Activated gamma-delta T cell (primary cell): Measurements from ENCODE around the gene CHST1.

Experiments used
- DNase-seq: peaks from one replicate; lab custom pipeline; 2025; lab: John Stamatoyannopoulos, UW

The CHST1 gene

GRCh38 chr11:45644981-45645889 is 20.2 kb downstream of the CHST1 start:
- no peak for DNase-seq

- no peak for DNase-seq
Observed at GRCh38 chr11:45643598-45644260, 21.7 kb downstream of the CHST1 start.

GRCh38 chr11:45641961-45642360 is 23.5 kb downstream of the CHST1 start:
- DNase-seq: no peak

- DNase-seq: no peak
Observed at GRCh38 chr11:45638051-45638450, 27.4 kb downstream of the CHST1 start.

GRCh38 chr11:45635907-45636306 is 29.5 kb downstream of the CHST1 start:
- DNase-seq: no peak

- DNase-seq: no peak
Observed at GRCh38 chr11:45625611-45626010, 39.8 kb downstream of the CHST1 start.

- DNase-seq: no peak
Observed at GRCh38 chr11:45624095-45624494, 41.3 kb downstream of the CHST1 start.

GRCh38 chr11:45622861-45623260 is 42.6 kb downstream of the CHST1 start:
- DNase-seq: no peak

- DNase-seq: no peak
Observed at GRCh38 chr11:45622283-45622682, 43.1 kb downstream of the CHST1 start.

GRCh38 chr11:45621588-45621987 is 43.8 kb downstream of the CHST1 start:
- no peak for DNase-seq

GRCh38 chr11:45620243-45620642 is 45.2 kb downstream of the CHST1 start:
- DNase-seq: no peak

GRCh38 chr11:45618897-45619296 is 46.5 kb downstream of the CHST1 start:
- DNase-seq: no peak

GRCh38 chr11:45617871-45618601 is 47.4 kb downstream of the CHST1 start:
- no peak for DNase-seq

GRCh38 chr11:45616802-45617549 is 48.4 kb downstream of the CHST1 start:
- DNase-seq: no peak

- DNase-seq: no peak
Observed at GRCh38 chr11:45615182-45615792, 50.1 kb downstream of the CHST1 start.

- DNase-seq: no peak
Observed at GRCh38 chr11:45614196-45614828, 51.1 kb downstream of the CHST1 start.

GRCh38 chr11:45610627-45611026 is 54.8 kb downstream of the CHST1 start:
- no peak for DNase-seq

- DNase-seq: no peak
Observed at GRCh38 chr11:45609902-45610301, 55.5 kb downstream of the CHST1 start.

GRCh38 chr11:45609337-45609736 is 56.1 kb downstream of the CHST1 start:
- no peak for DNase-seq

GRCh38 chr11:45607995-45608394 is 57.4 kb downstream of the CHST1 start:
- no peak for DNase-seq
